K562 (cell line): ENCODE measurements around the gene SFSWAP. TPM values are rescaled to one million over a fixed set of nuclear protein-coding genes. Genes with fewer than 3 reads are reported as not detected.

Experiments used
- CHD7 ChIP-seq: fragments of 200-600 bp; sonication (generic); IDR thresholded peaks from one replicate; pipeline ENCODE4 v1.6.1; 2012; ENCODE audit warnings: mild to moderate bottlenecking, low read depth, low read length, inconsistent platforms
- NBN ChIP-seq: fragments of 450-650 bp; IDR thresholded peaks from 2 replicates; pipeline ENCODE4 v1.6.1; 2016; ENCODE audit warnings: low read depth, mild to moderate bottlenecking
- polyA plus RNA-seq, 8 experiments: library from polyadenylated mRNA; depleted of rRNA in 4 of 8; stranded (reverse) in 5 of 8; unstranded in 3 of 8; fragments of >200 nt; fragmentation: Nextera tagmentation in 2 of 8; fragmentation: Illumina TruSeq in 1 of 8; extraction: Ambion mirVana in 2 of 8; extraction: Trizol in 1 of 8; gene quantifications; 2 replicates each; pipeline versions ENCODE4 v1.2.1 to v1.2.3, GENCODE V29; 2011 to 2014; ENCODE audit warnings: inconsistent platforms in 1 of 8, missing spikeins in 1 of 8
- total RNA-seq, 7 experiments: library from RNA; depleted of rRNA in 6 of 7; stranded (reverse); fragments of >200 nt in 6 of 7; fragmentation: Illumina TruSeq in 2 of 7; extraction: Trizol in 2 of 7; gene quantifications; 2 replicates each; pipeline versions ENCODE4 v1.2.1 to v1.2.3, GENCODE V29; 2011 to 2021; ENCODE audit warnings: low replicate concordance in 1 of 7

SFSWAP gene
- total and polyA plus RNA-seq, 9 of the 15 experiments (the other 6 are each of a cell fraction or from before 2014, with no cell fraction given), result 2.4 to 60.4 (median 32.6) TPM

GRCh38 chr12:131793243-131794022 is 82.5 kb downstream of the SFSWAP start (continued):
- no peak for TF ChIP-seq CHD7
- no peak for TF ChIP-seq NBN
